ENCODE measurements around the gene POLR3GL. TPM values are rescaled to one million over a fixed set of nuclear protein-coding genes. Genes with fewer than 3 reads are reported as not detected.

POLR3GL gene
- polyA plus RNA-seq, 1 donor (not counting 4 experiments of a cell fraction or from before 2014, with no cell fraction given): 14.0 TPM

- dilution Hi-C loops (cut with MboI; ENCODE audit: extremely low pct_ligation_motif_present, low sequenced_read_pairs): no loop called here
- H3K9me1 ChIP-seq (ENCODE audit: control insufficient read depth, extremely low read depth, insufficient read depth, low read length): no peaks in the 10 kb centered on the region
- H3K27ac ChIP-seq (ENCODE audit: control insufficient read depth, insufficient read depth, low read length): no peak overlapping the region
- no peak overlapping the region for H2AFZ ChIP-seq (ENCODE audit: control insufficient read depth, low read length)
- no peak overlapping the region for H3K4me3 ChIP-seq (ENCODE audit: control insufficient read depth in 2 of 3, extremely low read depth in 1 of 3, insufficient read depth in 2 of 3, low read depth in 1 of 3, low read length in 3 of 3)
- DNase-seq (ENCODE audit: low read depth, low spot score) (no peak), FAIRE-seq (no peak)
- H3K9ac ChIP-seq (ENCODE audit: control insufficient read depth, extremely low read depth, insufficient read depth, low read length): no peak overlapping the region
- no peaks in the 10 kb centered on the region for H4K20me1 ChIP-seq (ENCODE audit: control insufficient read depth, extremely low read depth, insufficient read depth, low read length)
- H3K27me3 ChIP-seq (ENCODE audit: control insufficient read depth, extremely low read depth, insufficient read depth, low read length): peaks cover 48% of the 10 kb centered on the region
- TF ChIP-seq EZH2 (IDR thresholded peaks at IDR 0.05; ENCODE audit: low read length) (no peak), CTCF (optimal IDR thresholded peaks at IDR 0.05 in 1 of 3, IDR thresholded peaks at IDR 0.05 in 1 of 3, conservative IDR thresholded peaks at IDR 0.05 in 1 of 3; ENCODE audit: extremely low read depth in 1 of 3, insufficient read depth in 2 of 3, low read length in 3 of 3) (no peak)
- H3K4me2 ChIP-seq (ENCODE audit: control insufficient read depth, extremely low read depth, insufficient read depth, low read depth, low read length): no peak overlapping the region
- H3K4me1 ChIP-seq (ENCODE audit: control insufficient read depth, extremely low read depth, insufficient read depth, low read length): peaks cover 3% of the 10 kb centered on the region
- H3K9me3 ChIP-seq (ENCODE audit: control insufficient read depth, low read depth, low read length): no peaks in the 10 kb centered on the region
- H3K79me2 ChIP-seq (ENCODE audit: control insufficient read depth, insufficient read depth, low read length): no peaks in the 10 kb centered on the region
- no peaks in the 10 kb centered on the region for H3K36me3 ChIP-seq (ENCODE audit: control insufficient read depth in 2 of 2, extremely low read depth in 1 of 2, insufficient read depth in 2 of 2, low read length in 2 of 2)
Observed at GRCh38 chr1:146016891-146017290, 52.4 kb downstream of the POLR3GL start.

GRCh38 chr1:146019231-146020057 lies 55.0 kb downstream of the POLR3GL start:
- Histone ChIP-seq H3K79me2 (ENCODE audit: control insufficient read depth, insufficient read depth, low read length) (no peaks in the 10 kb centered on the region), H3K4me1 (ENCODE audit: control insufficient read depth, extremely low read depth, insufficient read depth, low read length) (no peaks in the 10 kb centered on the region), H3K4me3 (ENCODE audit: control insufficient read depth in 2 of 3, extremely low read depth in 1 of 3, insufficient read depth in 2 of 3, low read depth in 1 of 3, low read length in 3 of 3) (no peak overlapping the region), H3K36me3 (ENCODE audit: control insufficient read depth in 2 of 2, extremely low read depth in 1 of 2, insufficient read depth in 2 of 2, low read length in 2 of 2) (no peaks in the 10 kb centered on the region), H3K4me2 (ENCODE audit: control insufficient read depth, extremely low read depth, insufficient read depth, low read depth, low read length) (no peak overlapping the region), H4K20me1 (ENCODE audit: control insufficient read depth, extremely low read depth, insufficient read depth, low read length) (no peaks in the 10 kb centered on the region), H3K9me3 (ENCODE audit: control insufficient read depth, low read depth, low read length) (no peaks in the 10 kb centered on the region), H3K27me3 (ENCODE audit: control insufficient read depth, extremely low read depth, insufficient read depth, low read length) (peaks cover 51% of the 10 kb centered on the region), H3K27ac (ENCODE audit: control insufficient read depth, insufficient read depth, low read length) (no peak overlapping the region), H2AFZ (ENCODE audit: control insufficient read depth, low read length) (no peak overlapping the region), H3K9ac (ENCODE audit: control insufficient read depth, extremely low read depth, insufficient read depth, low read length) (no peak overlapping the region), H3K9me1 (ENCODE audit: control insufficient read depth, extremely low read depth, insufficient read depth, low read length) (no peaks in the 10 kb centered on the region)
- no peak for FAIRE-seq
- DNase-seq (ENCODE audit: low read depth, low spot score): no peak
- TF ChIP-seq CTCF (optimal IDR thresholded peaks at IDR 0.05 in 1 of 3, IDR thresholded peaks at IDR 0.05 in 1 of 3, conservative IDR thresholded peaks at IDR 0.05 in 1 of 3; ENCODE audit: extremely low read depth in 1 of 3, insufficient read depth in 2 of 3, low read length in 3 of 3): no peak
- TF ChIP-seq EZH2 (IDR thresholded peaks at IDR 0.05; ENCODE audit: low read length): peak; percentile 41
- dilution Hi-C loops (cut with MboI; ENCODE audit: extremely low pct_ligation_motif_present, low sequenced_read_pairs): no loop called here
